Memory B cell (primary cell): ENCODE results near the gene SH3PXD2B.
"Not testable (repeated sequence)": the region's sequence is repeated elsewhere in the genome, so short reads cannot be mapped to it uniquely, and the experiment has no call there.

ENCODE experiments used
- ATAC-seq: fragments of 150-1000 bp; cut with Tn5 transposase; 2 replicates; pipeline ENCODE4 v1.10.0; 2021; ENCODE audit warnings: low read depth, mild to moderate bottlenecking, moderate library complexity
- DNase-seq, 2 donors: peaks; one replicate each; pipeline ENCODE4 v3.0.0; 2022; ENCODE audit warnings: low spot score in 2 of 2
- H3K27ac Mint-ChIP-seq: one replicate; pipeline ENCODE4 v1.8.0; 2022; ENCODE audit warnings: mild to moderate bottlenecking, moderate library complexity, mixed read lengths
- H3K27me3 Mint-ChIP-seq: one replicate; pipeline ENCODE4 v1.8.0; 2022; ENCODE audit warnings: mixed read lengths
- H3K36me3 Mint-ChIP-seq: one replicate; pipeline ENCODE4 v1.8.0; 2022; ENCODE audit warnings: mild to moderate bottlenecking, mixed read lengths
- H3K4me1 Mint-ChIP-seq: one replicate; pipeline ENCODE4 v1.8.0; 2022; ENCODE audit warnings: mixed read lengths
- H3K4me3 Mint-ChIP-seq: one replicate; pipeline ENCODE4 v1.8.0; 2022; ENCODE audit warnings: mild to moderate bottlenecking, moderate library complexity, mixed read lengths
- H3K9me3 Mint-ChIP-seq: one replicate; pipeline ENCODE4 v1.8.0; 2022; ENCODE audit warnings: mixed read lengths

Gene SH3PXD2B

DNA sequence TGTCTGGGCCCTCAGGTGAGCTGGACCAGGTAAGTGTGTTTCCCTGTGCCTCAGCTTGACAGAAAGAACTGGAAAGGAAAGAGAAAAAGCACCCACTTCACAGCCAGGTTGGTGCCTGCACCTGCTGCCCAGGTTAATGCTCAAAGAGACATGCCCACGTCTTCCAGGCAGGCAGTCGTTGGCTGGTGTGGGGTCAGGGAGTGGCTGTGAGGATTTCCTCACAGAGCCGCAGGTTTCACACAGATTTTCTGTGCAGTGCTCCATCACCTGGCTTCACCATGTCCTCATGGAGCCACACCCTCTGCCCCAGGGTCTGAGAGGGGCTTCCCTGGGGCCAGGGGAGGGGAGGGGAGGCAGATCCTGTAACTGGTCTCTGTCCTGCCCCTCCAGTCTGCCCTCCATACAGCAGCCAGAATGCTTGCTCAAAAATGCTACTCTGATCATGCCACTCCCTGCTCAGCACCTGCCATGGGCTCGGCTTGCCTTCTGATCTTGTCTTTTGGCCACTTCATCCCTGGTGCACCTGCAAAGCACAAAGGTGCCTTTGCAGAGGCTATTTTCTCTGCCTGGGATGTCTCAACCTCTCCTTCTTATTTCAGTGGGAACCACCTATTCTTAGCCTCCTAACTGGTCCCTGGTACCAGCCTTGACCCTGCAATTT is 88.2 kb downstream of the SH3PXD2B start:
- Mint-ChIP-seq H3K27me3 (peaks cover 7% of the 10 kb centered on the region), H3K36me3 (peaks cover 2% of the 10 kb centered on the region), H3K4me3 (no peak overlapping the region), H3K27ac (no peak overlapping the region), H3K9me3 (peaks cover 4% of the 10 kb centered on the region), H3K4me1 (no peaks in the 10 kb centered on the region)
- DNase-seq (no peak), ATAC-seq (no peak)

DNA sequence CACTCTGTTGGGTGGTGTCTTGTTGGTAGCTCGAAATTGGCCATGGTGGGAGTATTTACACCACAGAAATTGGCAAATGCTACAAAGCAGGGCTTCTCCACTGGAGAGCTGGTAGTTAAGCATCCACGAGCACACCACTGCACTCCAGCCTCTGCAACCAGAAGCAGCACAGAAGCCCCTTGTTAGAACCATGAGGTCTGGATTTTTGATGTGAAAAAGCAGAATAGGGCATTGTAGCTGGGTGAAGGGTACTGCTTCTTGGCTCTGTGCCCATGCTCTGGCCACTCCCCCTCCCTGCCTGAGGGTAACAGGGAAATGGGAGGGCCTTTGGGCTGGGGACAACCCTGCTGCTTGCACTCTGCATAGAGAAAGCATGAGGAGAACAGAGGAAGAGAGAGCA is 89.6 kb downstream of the SH3PXD2B start:
- Mint-ChIP-seq H3K27me3 (peaks cover 7% of the 10 kb centered on the region), H3K9me3 (no peaks in the 10 kb centered on the region), H3K27ac (no peak overlapping the region), H3K4me1 (no peaks in the 10 kb centered on the region), H3K4me3 (no peak overlapping the region), H3K36me3 (no peaks in the 10 kb centered on the region)
- ATAC-seq (no peak), DNase-seq (no peak)

DNA sequence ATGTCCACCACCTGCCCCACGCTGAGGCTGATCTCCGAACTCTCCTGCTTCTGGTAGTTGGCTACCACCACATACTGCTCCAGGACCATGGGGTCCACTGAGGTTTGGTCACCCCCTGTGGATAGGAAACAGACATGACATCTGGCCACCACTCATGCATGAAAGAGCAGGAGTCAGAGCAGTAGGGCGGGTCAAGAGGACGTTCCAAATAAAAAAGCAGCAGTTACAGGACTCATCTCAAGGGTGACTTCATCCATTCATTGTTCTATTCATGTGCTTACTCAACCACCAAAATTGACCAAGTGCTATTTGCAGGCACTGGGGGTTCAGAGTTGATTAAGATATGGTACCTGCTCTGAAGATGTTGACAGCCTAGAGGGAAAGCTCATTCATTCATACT is 91.6 kb downstream of the SH3PXD2B start:
- no peaks in the 10 kb centered on the region for H3K4me1 Mint-ChIP-seq
- H3K27ac Mint-ChIP-seq: no peak overlapping the region
- peaks cover 5% of the 10 kb centered on the region for H3K27me3 Mint-ChIP-seq
- ATAC-seq: no peak
- DNase-seq: no peak
- H3K4me3 Mint-ChIP-seq: no peak overlapping the region
- no peaks in the 10 kb centered on the region for H3K36me3 Mint-ChIP-seq
- no peaks in the 10 kb centered on the region for H3K9me3 Mint-ChIP-seq

- H3K27me3 Mint-ChIP-seq: peaks cover 5% of the 10 kb centered on the region
- no peak overlapping the region for H3K4me3 Mint-ChIP-seq
- H3K9me3 Mint-ChIP-seq: no peaks in the 10 kb centered on the region
- no peaks in the 10 kb centered on the region for H3K36me3 Mint-ChIP-seq
- no peak for DNase-seq
- no peak overlapping the region for H3K27ac Mint-ChIP-seq
- H3K4me1 Mint-ChIP-seq: no peaks in the 10 kb centered on the region
- ATAC-seq: no peak
Observed at GRCh38 chr5:172361566-172362238, 92.6 kb downstream of the SH3PXD2B start.

DNA sequence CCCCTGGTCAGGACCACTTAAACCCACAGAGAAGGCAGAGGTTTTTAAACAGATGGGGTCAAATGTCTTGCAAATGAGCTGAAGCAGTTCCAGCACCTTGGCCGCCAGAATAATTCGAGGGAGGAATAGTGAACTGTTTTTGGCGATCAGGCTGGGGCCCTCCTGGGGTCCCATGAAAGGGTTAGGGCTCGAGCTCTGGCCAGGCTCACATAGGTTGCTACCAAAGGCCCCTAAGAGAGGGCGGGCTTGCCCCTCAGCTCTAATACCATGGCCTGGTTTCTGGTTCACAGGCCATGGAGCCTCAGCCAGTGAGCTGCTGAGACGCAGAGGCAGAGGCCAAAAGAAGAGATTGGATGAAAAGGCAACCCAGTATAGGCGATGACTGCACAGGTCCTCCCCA is 96.0 kb downstream of the SH3PXD2B start:
- peaks cover 14% of the 10 kb centered on the region for H3K27me3 Mint-ChIP-seq
- ATAC-seq (no peak), DNase-seq (no peak)
- no peak overlapping the region for H3K4me3 Mint-ChIP-seq
- no peaks in the 10 kb centered on the region for H3K9me3 Mint-ChIP-seq
- no peaks in the 10 kb centered on the region for H3K36me3 Mint-ChIP-seq
- no peaks in the 10 kb centered on the region for H3K4me1 Mint-ChIP-seq
- H3K27ac Mint-ChIP-seq: no peak overlapping the region

- no peak overlapping the region for H3K4me3 Mint-ChIP-seq
- no peaks in the 10 kb centered on the region for H3K36me3 Mint-ChIP-seq
- H3K4me1 Mint-ChIP-seq: no peaks in the 10 kb centered on the region
- H3K9me3 Mint-ChIP-seq: no peaks in the 10 kb centered on the region
- no peak for ATAC-seq
- no peak for DNase-seq
- peaks cover 10% of the 10 kb centered on the region for H3K27me3 Mint-ChIP-seq
- no peak overlapping the region for H3K27ac Mint-ChIP-seq
Observed at GRCh38 chr5:172356527-172356926, 97.8 kb downstream of the SH3PXD2B start.

DNA sequence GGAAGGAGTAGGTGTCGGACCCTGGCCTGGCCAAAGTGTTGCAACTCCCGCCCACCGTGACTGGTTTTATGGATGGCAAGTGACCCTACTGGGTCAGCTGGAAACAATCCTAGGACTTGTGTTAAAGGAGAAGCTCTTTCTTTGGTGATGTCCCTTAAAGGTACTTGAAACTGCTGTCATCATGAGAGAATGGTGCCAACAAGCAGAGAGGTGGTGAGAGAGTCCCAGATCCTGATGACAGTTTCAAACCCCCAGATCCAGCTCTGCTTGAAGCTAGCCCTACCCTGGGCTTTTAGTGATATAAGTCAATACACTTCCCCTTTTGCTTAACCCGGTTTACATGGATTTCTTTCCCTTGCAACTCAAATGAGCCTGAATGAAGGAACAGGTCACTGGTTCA is 98.3 kb downstream of the SH3PXD2B start:
- Mint-ChIP-seq H3K36me3 (no peaks in the 10 kb centered on the region), H3K9me3 (no peaks in the 10 kb centered on the region), H3K4me1 (no peaks in the 10 kb centered on the region), H3K27ac (no peak overlapping the region), H3K27me3 (peaks cover 10% of the 10 kb centered on the region), H3K4me3 (no peak overlapping the region)
- DNase-seq (no peak), ATAC-seq (no peak)

GRCh38 chr5:172353846-172354245 is 100.5 kb downstream of the SH3PXD2B start:
- no peak for DNase-seq
- no peak overlapping the region for H3K4me3 Mint-ChIP-seq

DNA sequence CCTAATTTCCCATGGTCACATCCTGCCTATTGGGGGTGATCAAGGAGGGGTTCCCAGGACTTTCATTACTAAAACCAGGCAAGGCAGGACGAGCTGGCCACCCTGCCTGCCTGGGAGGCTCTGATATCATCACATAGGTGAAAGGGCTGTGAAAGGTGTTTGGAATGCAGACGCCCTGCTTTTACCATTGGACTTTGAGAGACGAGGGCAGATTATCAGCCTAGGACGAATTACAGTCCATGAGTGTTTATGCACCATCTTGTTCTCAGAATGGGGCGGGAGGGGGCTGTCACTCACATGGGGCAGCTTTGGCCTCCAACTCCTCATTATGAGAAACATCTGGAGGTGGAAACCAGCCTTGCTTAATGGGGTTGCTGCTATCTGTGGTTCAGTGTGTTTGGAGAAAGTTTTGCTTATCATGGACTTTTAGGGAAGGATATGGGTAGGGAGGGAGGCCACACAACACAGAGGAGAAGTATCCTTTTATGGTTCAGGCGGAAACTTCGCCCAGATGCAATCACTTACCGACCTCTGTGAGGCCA is 101.0 kb downstream of the SH3PXD2B start:
- peaks cover 10% of the 10 kb centered on the region for H3K27me3 Mint-ChIP-seq
- no peaks in the 10 kb centered on the region for H3K9me3 Mint-ChIP-seq
- H3K27ac Mint-ChIP-seq: no peak overlapping the region
- H3K4me3 Mint-ChIP-seq: no peak overlapping the region
- no peak for DNase-seq
- H3K36me3 Mint-ChIP-seq: no peaks in the 10 kb centered on the region
- no peak for ATAC-seq
- H3K4me1 Mint-ChIP-seq: no peaks in the 10 kb centered on the region

More at GRCh38 chr5:172353846-172354245, 100.5 kb downstream of the SH3PXD2B start:
- no peak for ATAC-seq
- H3K36me3 Mint-ChIP-seq: no peaks in the 10 kb centered on the region
- no peaks in the 10 kb centered on the region for H3K9me3 Mint-ChIP-seq
- no peak overlapping the region for H3K27ac Mint-ChIP-seq
- H3K27me3 Mint-ChIP-seq: peaks cover 10% of the 10 kb centered on the region
- no peaks in the 10 kb centered on the region for H3K4me1 Mint-ChIP-seq

GRCh38 chr5:172352526-172352925 is 101.8 kb downstream of the SH3PXD2B start:
- ATAC-seq, H3K27ac Mint-ChIP-seq, H3K4me1 Mint-ChIP-seq, H3K9me3 Mint-ChIP-seq, H3K36me3 Mint-ChIP-seq, DNase-seq, H3K4me3 Mint-ChIP-seq: not testable (repeated sequence)
- H3K27me3 Mint-ChIP-seq: peaks cover 10% of the 10 kb centered on the region

GRCh38 chr5:172351240-172351778 is 103.0 kb downstream of the SH3PXD2B start:
- no peaks in the 10 kb centered on the region for H3K9me3 Mint-ChIP-seq
- H3K27ac Mint-ChIP-seq: no peak overlapping the region
- DNase-seq (no peak), ATAC-seq (no peak)
- no peaks in the 10 kb centered on the region for H3K4me1 Mint-ChIP-seq
- H3K27me3 Mint-ChIP-seq: peaks cover 6% of the 10 kb centered on the region
- H3K36me3 Mint-ChIP-seq: no peaks in the 10 kb centered on the region
- H3K4me3 Mint-ChIP-seq: no peak overlapping the region

- Mint-ChIP-seq H3K9me3 (no peaks in the 10 kb centered on the region), H3K4me1 (no peaks in the 10 kb centered on the region), H3K4me3 (no peak overlapping the region), H3K27me3 (peaks cover 8% of the 10 kb centered on the region), H3K36me3 (no peaks in the 10 kb centered on the region), H3K27ac (no peak overlapping the region)
- DNase-seq (no peak), ATAC-seq (no peak)
Observed at GRCh38 chr5:172350212-172351181, 103.8 kb downstream of the SH3PXD2B start.

GRCh38 chr5:172348733-172349132 is 105.6 kb downstream of the SH3PXD2B start:
- H3K4me1 Mint-ChIP-seq, H3K9me3 Mint-ChIP-seq, ATAC-seq, H3K27ac Mint-ChIP-seq, H3K4me3 Mint-ChIP-seq, H3K27me3 Mint-ChIP-seq, H3K36me3 Mint-ChIP-seq, DNase-seq: not testable (repeated sequence)

- Mint-ChIP-seq H3K27ac (no peak overlapping the region), H3K36me3 (no peaks in the 10 kb centered on the region), H3K27me3 (peaks cover 8% of the 10 kb centered on the region), H3K9me3 (no peaks in the 10 kb centered on the region), H3K4me1 (no peaks in the 10 kb centered on the region), H3K4me3 (no peak overlapping the region)
- DNase-seq (no peak), ATAC-seq (no peak)
Observed at GRCh38 chr5:172348084-172348483, 106.2 kb downstream of the SH3PXD2B start.
